AG04450 (cell line): ENCODE results near the gene MAPK11. TPM values are rescaled to one million over a fixed set of nuclear protein-coding genes. Genes with fewer than 3 reads are reported as not detected.

Experiments used
- CTCF ChIA-PET: fragments of 300-600, 350-600 bp; formaldehyde crosslinking; extraction: SDS; loops from one replicate; lab custom pipeline; 2022; ENCODE audit warnings: antibody characterized with exemption, inconsistent platforms; lab: Charles Lee
- POLR2A ChIA-PET: fragments of 350-600 bp; formaldehyde crosslinking; extraction: SDS; loops from one replicate; lab custom pipeline; 2021; ENCODE audit warnings: antibody characterized with exemption, inconsistent platforms; lab: Yijun Ruan, JAX
- DNase-seq: peaks from one replicate; pipeline ENCODE4 v3.0.0-alpha.2; 2011; ENCODE audit warnings: low read depth, low spot score
- H3K27ac ChIP-seq: one replicate; pipeline ENCODE4 v1.5.1; 2012; ENCODE audit warnings: low read depth, low read length, control low read depth
- H3K27me3 ChIP-seq: one replicate; pipeline ENCODE4 v1.6.0; 2012; ENCODE audit warnings: low read length; ENCODE audit not compliant: control insufficient read depth, insufficient read depth
- H3K4me3 ChIP-seq: 2 replicates; pipeline ENCODE4 v1.5.1; 2011; ENCODE audit warnings: mild to moderate bottlenecking, low read depth, low read length, control low read depth
- H3K9me3 ChIP-seq: 2 replicates; pipeline ENCODE4 v1.5.1; 2012; ENCODE audit warnings: low read length; ENCODE audit not compliant: control insufficient read depth, insufficient read depth
- CTCF ChIP-seq: IDR thresholded peaks from 2 replicates; pipeline ENCODE4 v1.5.1; 2011; ENCODE audit warnings: low read depth, low read length, control low read depth, inconsistent platforms
- polyA plus RNA-seq: library from polyadenylated mRNA; depleted of rRNA; stranded (reverse); fragments of >200 nt; gene quantifications from 2 replicates; pipeline ENCODE4 v1.2.3, GENCODE V29; 2011

MAPK11 gene
- polyA plus RNA-seq, 1 experiment: 6.7 TPM

GRCh38 chr22:50236731-50237409, 33.3 kb downstream of the MAPK11 start:
- ChIA-PET POLR2A (interaction anchor here (1.0 kb wide), 1 partner anchor 15 kb away, joined by 3 read pairs; the partner anchor contains the start of gene HDAC10), CTCF (interaction anchor here (1.4 to 2.6 kb wide), 3 partner anchors 15 to 130 kb away, joined by 3 to 6 read pairs (median 3); no protein-coding TSS in a partner anchor)
- no peaks in the 10 kb centered on the region for H3K27me3 ChIP-seq
- TF ChIP-seq CTCF: peak; percentile 58
- peaks cover 11% of the 10 kb centered on the region; the same call in 1 of the 2 replicates for H3K9me3 ChIP-seq
- H3K4me3 ChIP-seq: no peak overlapping the region
- H3K27ac ChIP-seq: no peak overlapping the region
- no peak for DNase-seq

GRCh38 chr22:50233223-50233622, 37.0 kb downstream of the MAPK11 start:
- CTCF ChIA-PET: no interaction called here
- no peak overlapping the region for H3K27ac ChIP-seq

GRCh38 chr22:50232481-50233151, 37.6 kb downstream of the MAPK11 start:
- ChIA-PET CTCF (no interaction called here), POLR2A (interaction anchor here (0.7 kb wide), 2 partner anchors 159 to 182 kb away, joined by 3 to 4 read pairs; no protein-coding TSS in a partner anchor)
- peaks cover 11% of the 10 kb centered on the region; the same call in 1 of the 2 replicates for H3K9me3 ChIP-seq
- H3K4me3 ChIP-seq: no peak overlapping the region
- TF ChIP-seq CTCF: no peak
- H3K27me3 ChIP-seq: no peaks in the 10 kb centered on the region
- no peak overlapping the region for H3K27ac ChIP-seq
- no peak for DNase-seq

More at GRCh38 chr22:50233223-50233622, 37.0 kb downstream of the MAPK11 start:
- POLR2A ChIA-PET: no interaction called here
- Histone ChIP-seq H3K27me3 (no peaks in the 10 kb centered on the region), H3K9me3 (peaks cover 11% of the 10 kb centered on the region; the same call in 1 of the 2 replicates), H3K4me3 (no peak overlapping the region)
- no peak for TF ChIP-seq CTCF
- no peak for DNase-seq

GRCh38 chr22:50229370-50229769, 40.8 kb downstream of the MAPK11 start:
- Histone ChIP-seq H3K9me3 (peaks cover 1% of the 10 kb centered on the region; the same call in 1 of the 2 replicates), H3K27me3 (no peaks in the 10 kb centered on the region), H3K4me3 (no peak overlapping the region), H3K27ac (no peak overlapping the region)
- TF ChIP-seq CTCF: no peak
- ChIA-PET POLR2A (no interaction called here), CTCF (interaction anchor here (0.6 to 1.4 kb wide), 3 partner anchors 12 to 130 kb away, joined by 3 to 9 read pairs (median 4); no protein-coding TSS in a partner anchor)
- DNase-seq: no peak

GRCh38 chr22:50228366-50228765, 41.8 kb downstream of the MAPK11 start:
- ChIA-PET POLR2A (no interaction called here), CTCF (no interaction called here)
- Histone ChIP-seq H3K27ac (no peak overlapping the region), H3K9me3 (no peaks in the 10 kb centered on the region; the same call in 1 of the 2 replicates), H3K27me3 (no peaks in the 10 kb centered on the region), H3K4me3 (no peak overlapping the region)
- DNase-seq: no peak
- TF ChIP-seq CTCF: no peak
